SK-MEL-5 (cell line): ENCODE measurements around the gene NAV2. TPM values are rescaled to one million over a fixed set of nuclear protein-coding genes. Genes with fewer than 3 reads are reported as not detected.
"Not testable (repeated sequence)": the region's sequence is repeated elsewhere in the genome, so short reads cannot be mapped to it uniquely, and the experiment has no call there.

Experiments used
- DNase-seq: peaks from one replicate; pipeline ENCODE4 v3.0.0-alpha.2; 2016; ENCODE audit warnings: low read depth, low spot score
- in situ Hi-C: cut with HindIII; loops from 2 replicates; pipeline ENCODE4 v1.10.0; 2016; ENCODE audit warnings: low sequenced_read_pairs, high pct_unique_total_duplicates, low pct_unique_long_range_greater_than_20kb
- total RNA-seq: library from RNA; depleted of rRNA; stranded (reverse); fragments of >200 nt; shearing (Covaris generic); gene quantifications from 2 replicates; pipeline ENCODE4 v1.2.3, GENCODE V29; 2014

Gene NAV2
- total RNA-seq, 1 experiment from 2014 or later = 14.5 TPM

DNA sequence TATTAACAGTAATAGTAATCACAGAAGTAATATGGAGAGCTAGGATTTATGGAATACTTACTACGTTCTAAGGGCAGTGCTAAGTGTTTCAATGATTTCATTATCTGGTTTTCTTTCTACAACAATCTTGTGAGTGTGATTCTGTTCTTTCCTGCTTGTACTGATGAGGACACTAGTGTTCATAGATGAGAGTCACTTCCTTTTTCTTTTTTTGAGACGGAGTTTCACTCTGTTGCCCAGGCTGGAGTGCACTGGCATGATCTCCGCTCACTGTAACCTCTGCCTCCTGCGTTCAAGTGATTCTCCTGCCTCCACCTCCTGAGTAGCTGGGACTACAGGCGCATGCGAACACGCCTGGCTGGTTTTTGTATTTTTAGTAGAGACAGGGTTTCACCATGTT is 366.2 kb downstream of the NAV2 start:
- no peak for DNase-seq
- in situ Hi-C loops = no loop called here

DNA sequence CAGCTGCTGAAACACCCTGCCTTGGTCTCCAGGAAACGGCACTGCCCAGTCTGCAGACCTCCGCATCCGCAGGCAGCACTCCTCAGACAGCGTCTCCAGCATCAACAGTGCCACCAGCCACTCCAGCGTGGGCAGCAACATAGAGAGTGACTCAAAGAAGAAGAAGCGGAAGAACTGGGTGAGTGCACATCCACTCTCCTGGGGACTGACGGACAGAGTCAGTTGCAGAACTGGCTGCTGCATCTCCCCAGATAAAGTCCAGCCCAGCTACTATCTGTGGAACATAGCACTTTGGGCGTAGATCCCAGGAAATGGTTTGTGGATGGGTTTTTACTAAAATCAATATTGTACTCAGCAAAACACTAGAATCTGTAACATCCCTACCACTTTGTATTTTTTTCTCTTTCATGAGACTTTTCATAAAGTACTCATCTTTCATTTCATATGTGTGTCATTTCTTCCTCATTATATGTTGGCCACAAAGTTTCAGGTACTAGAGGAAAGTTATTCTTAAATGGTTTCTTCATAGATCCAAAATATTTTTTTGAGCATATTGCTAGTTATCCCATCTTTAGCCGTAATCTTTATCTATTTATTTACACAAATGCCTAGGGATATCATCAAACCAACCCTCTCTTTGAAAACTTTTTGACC is 367.5 kb downstream of the NAV2 start:
- in situ Hi-C loops = no loop called here
- no peak for DNase-seq

GRCh38 chr11:20081336-20081735 is 368.7 kb downstream of the NAV2 start:
- no peak for DNase-seq
- in situ Hi-C loops = no loop called here

- DNase-seq, in situ Hi-C loops: not testable (repeated sequence)
Measured at GRCh38 chr11:20083877-20084276, 371.2 kb downstream of the NAV2 start.

DNA sequence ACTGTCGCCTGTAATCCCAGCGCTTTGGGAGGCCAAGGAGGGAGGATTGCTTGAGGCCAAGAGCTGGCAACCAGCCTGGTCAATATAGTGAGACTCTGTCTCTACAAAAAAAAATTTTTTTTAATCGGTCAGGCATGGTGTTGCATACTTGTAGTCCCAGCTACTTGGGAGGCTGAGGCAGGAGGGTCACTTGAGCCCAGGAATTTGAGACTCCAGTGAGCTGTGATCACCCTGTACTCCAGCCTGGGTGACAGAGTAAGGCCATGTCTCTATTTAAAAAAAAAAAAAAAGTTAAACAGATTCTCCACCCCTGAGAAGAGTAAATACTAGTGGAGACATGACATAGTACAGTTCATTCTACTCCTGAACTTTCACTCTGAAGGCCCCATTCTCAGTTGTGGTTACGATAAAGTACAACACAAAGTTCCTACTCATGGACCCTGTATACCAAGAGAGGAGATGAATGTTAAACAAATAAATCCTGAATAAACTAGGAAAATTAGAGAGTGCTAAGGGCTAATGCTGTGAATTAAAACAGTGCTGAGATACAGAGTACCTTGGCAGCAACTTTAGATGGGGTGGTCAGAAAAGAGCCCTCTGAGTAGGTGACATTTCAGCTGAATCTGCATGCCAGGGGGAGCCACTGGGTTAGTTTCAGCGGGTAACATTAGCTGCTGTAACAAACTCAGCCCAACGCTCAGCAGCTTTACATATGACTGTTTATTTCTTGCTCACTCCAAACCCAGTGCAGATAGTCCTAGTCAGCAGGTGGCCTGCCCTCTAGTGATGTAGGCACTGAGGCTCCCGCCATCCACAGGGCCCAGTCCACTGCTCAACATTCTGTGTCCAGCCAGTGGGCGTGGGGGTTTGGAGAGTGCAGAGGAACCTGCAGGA is 372.5 kb downstream of the NAV2 start:
- DNase-seq = peak; percentile 17
- in situ Hi-C loops = no loop called here

GRCh38 chr11:20085918-20086317 is 373.3 kb downstream of the NAV2 start:
- in situ Hi-C loops = no loop called here
- DNase-seq = no peak

- in situ Hi-C loops = no loop called here
- no peak for DNase-seq
Measured at GRCh38 chr11:20087118-20087521, 374.5 kb downstream of the NAV2 start.

GRCh38 chr11:20088397-20089225 is 376.0 kb downstream of the NAV2 start:
- in situ Hi-C loops = no loop called here
- no peak for DNase-seq

DNA sequence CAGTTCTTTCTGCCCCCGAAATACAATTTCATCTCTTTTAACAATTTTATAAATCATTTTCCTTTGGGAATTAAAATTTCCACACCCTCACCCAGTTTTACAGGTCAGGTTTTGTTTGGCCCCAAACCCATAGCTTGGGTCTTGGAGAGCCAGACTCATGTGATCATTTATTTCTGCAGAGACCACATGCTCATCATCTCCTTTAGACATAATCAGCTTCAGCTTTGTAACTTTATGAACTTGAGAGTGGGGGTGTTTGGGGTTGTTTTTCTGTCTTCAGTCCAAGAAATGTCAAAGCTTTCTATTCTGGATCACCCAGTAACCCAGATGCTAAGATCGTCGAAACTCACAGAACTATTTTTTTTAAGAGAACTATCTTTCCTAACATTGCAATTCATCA is 376.7 kb downstream of the NAV2 start:
- no peak for DNase-seq
- in situ Hi-C loops = no loop called here

DNA sequence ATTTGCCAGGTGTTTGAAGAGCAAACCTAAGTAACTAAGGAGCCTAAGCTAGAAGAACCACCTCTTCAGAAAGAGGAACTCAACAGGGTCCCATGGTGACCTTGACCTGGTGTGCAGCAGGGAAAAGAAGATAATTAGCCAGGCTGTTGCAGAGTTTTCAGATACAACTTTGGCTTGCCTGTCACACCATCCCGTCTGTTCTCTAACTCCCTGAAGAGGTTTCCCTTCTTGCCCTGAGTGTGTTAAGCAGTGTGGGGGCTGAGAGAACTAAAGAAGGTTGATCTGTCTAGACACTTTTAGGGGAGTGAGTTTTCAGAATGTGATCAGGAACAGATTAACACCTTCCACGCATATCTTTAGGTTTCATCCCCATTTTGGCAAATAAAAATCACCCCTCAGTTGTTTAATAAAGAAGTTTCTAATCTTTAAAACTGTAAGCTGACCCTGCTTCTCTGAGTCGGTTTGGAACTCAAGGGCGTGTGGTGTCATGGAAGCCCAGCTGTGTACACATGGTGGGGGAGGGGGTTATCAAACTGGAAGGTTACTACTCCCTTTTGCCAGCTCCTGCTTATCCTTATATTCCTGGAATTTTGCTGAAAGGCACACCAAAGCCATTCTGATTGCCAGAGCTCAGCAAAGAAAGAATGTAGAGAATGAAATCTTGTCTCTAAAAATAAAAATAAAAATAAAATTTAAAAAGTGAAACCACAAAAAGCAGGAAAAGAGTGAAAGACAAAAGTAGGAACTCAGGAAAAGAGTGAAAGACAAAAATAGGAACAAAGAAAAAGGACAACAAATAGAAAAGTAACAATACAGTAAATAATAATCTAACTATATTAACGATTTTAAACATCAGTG is 377.4 kb downstream of the NAV2 start:
- no peak for DNase-seq
- in situ Hi-C loops = no loop called here

GRCh38 chr11:20090654-20091374 is 378.2 kb downstream of the NAV2 start:
- no peak for DNase-seq
- in situ Hi-C loops = no loop called here

- no peak for DNase-seq
Measured at GRCh38 chr11:20093775-20094174, 381.1 kb downstream of the NAV2 start.

DNA sequence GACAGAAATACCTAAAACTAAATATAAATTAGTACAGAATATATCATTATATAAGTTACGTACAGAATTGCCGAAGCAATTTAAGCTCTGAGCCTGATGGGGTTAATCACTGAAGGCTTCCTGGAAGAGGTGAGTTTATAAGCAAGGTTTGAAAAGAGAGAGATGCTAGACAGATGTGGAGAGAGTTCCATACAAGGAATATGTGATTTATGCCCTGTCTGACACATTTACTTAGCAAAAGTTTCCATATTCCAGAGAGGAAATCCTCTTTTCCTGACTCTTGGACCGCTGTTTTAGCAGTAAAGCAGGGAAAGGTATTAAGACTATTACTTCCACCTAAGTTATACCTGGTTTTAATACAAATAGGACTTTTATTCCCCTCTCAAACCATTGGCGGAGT is 382.6 kb downstream of the NAV2 start:
- in situ Hi-C loops = no loop called here
- no peak for DNase-seq

More at GRCh38 chr11:20093775-20094174, 381.1 kb downstream of the NAV2 start:
- in situ Hi-C loops = no loop called here

DNA sequence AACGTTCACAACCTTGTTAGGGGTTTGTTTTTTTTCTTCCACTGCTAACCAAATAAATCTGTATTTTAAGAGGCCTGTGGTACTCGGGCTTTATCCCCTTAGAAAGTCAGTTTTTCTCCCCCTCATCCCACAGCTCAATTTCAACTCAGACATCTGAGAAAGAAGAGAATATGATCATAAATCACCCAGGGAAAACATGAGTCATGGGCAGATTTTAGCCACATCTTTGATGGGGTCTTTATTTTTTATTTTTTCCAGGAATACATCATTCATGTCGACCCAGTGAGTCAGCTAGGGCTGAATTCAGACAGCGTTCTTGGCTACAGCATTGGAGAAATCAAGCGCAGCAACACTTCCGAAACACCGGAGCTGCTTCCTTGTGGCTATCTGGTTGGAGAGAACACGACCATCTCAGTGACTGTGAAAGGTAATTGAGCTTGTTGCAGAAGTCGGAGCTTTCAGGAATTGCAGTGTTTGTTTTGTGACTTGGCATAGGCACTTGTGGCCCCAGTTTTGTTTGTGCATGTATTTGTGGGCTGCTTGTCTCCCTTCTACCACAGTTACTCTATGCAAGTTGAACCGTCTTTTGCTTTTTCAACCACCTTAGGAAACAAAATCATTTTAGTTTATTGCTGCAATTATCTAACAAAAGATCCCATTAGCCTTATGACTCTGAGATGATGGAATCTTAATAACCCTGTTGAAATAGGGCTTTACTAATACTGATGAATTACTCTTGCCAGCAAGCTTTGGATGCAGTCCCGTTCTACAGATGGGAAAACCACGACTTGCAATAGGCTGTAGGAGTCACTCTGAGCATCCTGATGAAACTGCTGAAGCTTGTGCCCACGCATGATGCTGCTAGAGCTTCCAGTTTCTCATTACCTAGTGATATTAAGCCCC is 384.9 kb downstream of the NAV2 start:
- no peak for DNase-seq
- in situ Hi-C loops = no loop called here

GRCh38 chr11:20099527-20099926 is 386.9 kb downstream of the NAV2 start:
- no peak for DNase-seq
- in situ Hi-C loops = no loop called here

DNA sequence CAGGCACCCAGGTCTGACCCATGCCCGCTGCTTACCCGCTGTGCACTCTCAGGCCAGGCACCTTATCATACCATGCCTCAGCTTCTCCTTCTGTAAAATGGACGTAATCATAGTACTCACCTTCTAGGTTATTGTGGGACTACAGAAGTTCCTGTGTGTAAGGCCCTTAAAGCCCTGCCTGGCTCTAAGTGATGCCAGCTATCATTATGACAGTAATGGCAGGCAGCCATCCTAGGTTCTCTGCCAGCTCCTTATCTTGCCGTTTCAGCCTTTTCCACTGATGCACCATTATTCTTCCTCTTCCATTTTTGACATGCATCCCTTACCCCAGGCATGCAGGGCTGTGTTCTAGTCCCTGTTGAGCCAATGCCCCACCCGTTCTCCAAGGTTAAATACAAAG is 389.8 kb downstream of the NAV2 start:
- no peak for DNase-seq
- in situ Hi-C loops = no loop called here
